CD8-positive, alpha-beta memory T cell (primary cell): ENCODE results near the gene CEP41. TPM values are rescaled to one million over a fixed set of nuclear protein-coding genes. Genes with fewer than 3 reads are reported as not detected.

Source experiments
- CTCF ChIA-PET: fragments of 350-600 bp; sonication (Branson Sonifier 250); formaldehyde crosslinking; loops from one replicate; lab custom pipeline; 2021; ENCODE audit warnings: antibody characterized with exemption; lab: Charles Lee
- POLR2A ChIA-PET: fragments of 350-600 bp; sonication (Branson Sonifier 250); formaldehyde crosslinking; loops from one replicate; lab custom pipeline; 2021; ENCODE audit warnings: antibody characterized with exemption; lab: Charles Lee
- DNase-seq, 5 donors: peaks; one replicate each; pipeline versions ENCODE4 v3.0.0 to v3.0.0-alpha.2; 2020 to 2022; ENCODE audit warnings: mixed read lengths in 1 of 5
- H3K27ac ChIP-seq: one replicate; pipeline ENCODE4 v1.7.0; 2013; ENCODE audit warnings: low read depth, mild to moderate bottlenecking, low read length, moderate library complexity
- H3K27me3 ChIP-seq: 2 replicates; pipeline ENCODE4 v1.7.0; 2013; ENCODE audit warnings: low read length, mild to moderate bottlenecking; ENCODE audit not compliant: insufficient read depth, poor library complexity, severe bottlenecking
- H3K36me3 ChIP-seq: 2 replicates; pipeline ENCODE4 v1.7.0; 2013; ENCODE audit warnings: mild to moderate bottlenecking, low read length, moderate library complexity; ENCODE audit not compliant: insufficient read depth
- H3K4me1 ChIP-seq: 2 replicates; pipeline ENCODE4 v1.7.0; 2013; ENCODE audit warnings: mild to moderate bottlenecking, low read length, moderate library complexity; ENCODE audit not compliant: insufficient read depth
- H3K4me3 ChIP-seq: 2 replicates; pipeline ENCODE4 v1.7.0; 2013; ENCODE audit warnings: mild to moderate bottlenecking, low read length
- H3K9me3 ChIP-seq: 2 replicates; pipeline ENCODE4 v1.7.0; 2013; ENCODE audit warnings: mild to moderate bottlenecking, low read length
- H3K27ac Mint-ChIP-seq, 8 donors: one replicate each; pipeline ENCODE4 v1.8.0; 2020 to 2021; ENCODE audit warnings: mixed read lengths in 8 of 8, mild to moderate bottlenecking in 6 of 8, inconsistent platforms in 3 of 8, moderate library complexity in 3 of 8
- H3K27me3 Mint-ChIP-seq, 2 donors: one replicate each; pipeline ENCODE4 v1.8.0; 2020 to 2021; ENCODE audit warnings: mixed read lengths in 2 of 2, mild to moderate bottlenecking in 1 of 2, moderate library complexity in 1 of 2
- H3K36me3 Mint-ChIP-seq, 3 donors: one replicate each; pipeline ENCODE4 v1.8.0; 2020 to 2021; ENCODE audit warnings: mixed read lengths in 3 of 3, inconsistent platforms in 1 of 3, mild to moderate bottlenecking in 1 of 3
- H3K4me1 Mint-ChIP-seq, 3 donors: one replicate each; pipeline ENCODE4 v1.8.0; 2020 to 2021; ENCODE audit warnings: mixed read lengths in 3 of 3, inconsistent platforms in 1 of 3, mild to moderate bottlenecking in 1 of 3
- H3K4me3 Mint-ChIP-seq, 7 donors: one replicate each; pipeline ENCODE4 v1.8.0; 2020 to 2021; ENCODE audit warnings: mixed read lengths in 7 of 7, mild to moderate bottlenecking in 6 of 7, moderate library complexity in 4 of 7, inconsistent platforms in 2 of 7
- H3K9me3 Mint-ChIP-seq, 5 donors: one replicate each; pipeline ENCODE4 v1.8.0; 2020 to 2022; ENCODE audit warnings: mixed read lengths in 5 of 5, mild to moderate bottlenecking in 3 of 5, moderate library complexity in 2 of 5, inconsistent platforms in 1 of 5
- polyA plus RNA-seq: library from polyadenylated mRNA; unstranded; fragments of 300-500 nt; fragmentation: Illumina TruSeq; gene quantifications from one replicate; pipeline ENCODE4 v1.2.3, GENCODE V29; 2021
- total RNA-seq, 2 experiments: library from RNA; stranded (reverse); gene quantifications; one replicate each; pipeline ENCODE4 v1.2.3, GENCODE V29; 2021

Gene CEP41
- total and polyA plus RNA-seq, 3 experiments from 2014 or later = 16.6 to 23.6 (median 18.8) TPM

DNA sequence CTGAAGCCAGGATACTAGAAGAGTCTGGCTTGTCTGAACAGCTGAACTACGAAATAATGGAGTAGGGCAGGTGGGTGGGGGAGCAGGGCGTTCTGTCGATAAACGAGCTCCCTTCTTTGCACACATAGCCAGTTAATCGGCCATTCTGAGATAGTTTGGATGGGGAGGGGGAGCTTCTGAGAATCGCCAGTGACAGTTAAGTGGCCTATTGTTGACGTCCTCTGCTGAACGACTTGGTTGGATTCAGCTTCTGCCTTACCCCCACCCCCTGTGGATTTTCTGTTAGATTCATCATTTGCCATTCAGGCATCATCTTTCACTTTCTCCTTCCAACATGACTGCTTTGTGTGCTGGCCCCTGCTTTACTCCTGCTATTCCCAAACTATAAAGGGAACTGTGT lies 95.7 kb downstream of the CEP41 start:
- no peaks in the 10 kb centered on the region for H3K27me3 ChIP-seq
- no peaks in the 10 kb centered on the region for H3K36me3 ChIP-seq
- no peak overlapping the region for H3K27ac ChIP-seq
- H3K36me3 Mint-ChIP-seq = no peaks in the 10 kb centered on the region
- no peaks in the 10 kb centered on the region for H3K4me1 ChIP-seq
- H3K4me3 ChIP-seq = no peak overlapping the region
- H3K4me1 Mint-ChIP-seq = no peaks in the 10 kb centered on the region
- POLR2A ChIA-PET = no interaction called here
- DNase-seq = no peak
- no peak overlapping the region for H3K4me3 Mint-ChIP-seq
- H3K27ac Mint-ChIP-seq = no peak overlapping the region
- H3K9me3 Mint-ChIP-seq = no peaks in the 10 kb centered on the region
- H3K27me3 Mint-ChIP-seq = peaks cover 2 to 23% of the 10 kb centered on the region in 2 donors
- no peaks in the 10 kb centered on the region for H3K9me3 ChIP-seq
- CTCF ChIA-PET = no interaction called here

- Histone ChIP-seq H3K36me3 (no peaks in the 10 kb centered on the region), H3K4me3 (no peak within 1 kb of the TSS), H3K4me1 (no peaks in the 10 kb centered on the region), H3K27ac (no peak within 1 kb of the TSS), H3K9me3 (no peaks in the 10 kb centered on the region), H3K27me3 (no peaks in the 10 kb centered on the region)
- Mint-ChIP-seq H3K4me1 (no peaks in the 10 kb centered on the region), H3K36me3 (no peaks in the 10 kb centered on the region), H3K27me3 (peaks cover 2 to 17% of the 10 kb centered on the region in 2 donors), H3K9me3 (no peaks in the 10 kb centered on the region), H3K27ac (no peak within 1 kb of the TSS), H3K4me3 (no peak within 1 kb of the TSS)
- POLR2A ChIA-PET = no interaction called here
- CTCF ChIA-PET = no interaction called here
- no peak for DNase-seq
These were observed 96.4 kb downstream of the CEP41 start, which contains the start of gene CPA5 for GRCh38 chr7:130344271-130344866. Gene CPA5, plus strand, starts transcription at chr7:130344816. Its CDS starts 1,670 bp downstream, at chr7:130346486.

Other genes with a start within 250 kb of the CEP41 start
- gene TMEM209, start 235.6 kb downstream of the CEP41 start, total RNA-seq = 10 to 100 TPM; 52.1 to 55.7 TPM
- gene TMEM209, start 235.6 kb downstream of the CEP41 start, polyA plus RNA-seq = 43.1 TPM
- not detected for gene SSMEM1, start 233.2 kb downstream of the CEP41 start, total RNA-seq
- gene SSMEM1, start 233.2 kb downstream of the CEP41 start, polyA plus RNA-seq = not detected
- gene CPA2, start 174.2 kb downstream of the CEP41 start, total RNA-seq = not detected
- not detected for gene CPA2, start 174.2 kb downstream of the CEP41 start, polyA plus RNA-seq
- gene CPA4, start 147.9 kb downstream of the CEP41 start, total RNA-seq = not detected
- gene CPA4, start 147.9 kb downstream of the CEP41 start, polyA plus RNA-seq = not detected
- gene CPA5, start 96.2 kb downstream of the CEP41 start, total RNA-seq = 1 to 10 TPM; 1.0 to 2.0 TPM
- 30.5 TPM for gene CPA5, start 96.2 kb downstream of the CEP41 start, polyA plus RNA-seq
- gene CPA1, start 60.5 kb downstream of the CEP41 start, total RNA-seq = not detected
- gene CPA1, start 60.5 kb downstream of the CEP41 start, polyA plus RNA-seq = not detected
- 1 to 10 TPM; 1.8 to 2.7 TPM for gene MEST, start 51.1 kb upstream of the CEP41 start, total RNA-seq
- 4.3 TPM for gene MEST, start 51.1 kb upstream of the CEP41 start, polyA plus RNA-seq
- gene COPG2, start 227.7 kb upstream of the CEP41 start, total RNA-seq = 10 to 100 TPM; 23.6 to 23.7 TPM
- gene COPG2, start 227.7 kb upstream of the CEP41 start, polyA plus RNA-seq = 1.4 TPM
- not detected for gene TSGA13, start 245.5 kb upstream of the CEP41 start, total RNA-seq
- not detected for gene TSGA13, start 245.5 kb upstream of the CEP41 start, polyA plus RNA-seq